Measurements from ENCODE around the gene FHAD1.
A peak's percentile ranks its signal among the peaks of the same experiment; 100 is the strongest.

FHAD1 gene

DNA sequence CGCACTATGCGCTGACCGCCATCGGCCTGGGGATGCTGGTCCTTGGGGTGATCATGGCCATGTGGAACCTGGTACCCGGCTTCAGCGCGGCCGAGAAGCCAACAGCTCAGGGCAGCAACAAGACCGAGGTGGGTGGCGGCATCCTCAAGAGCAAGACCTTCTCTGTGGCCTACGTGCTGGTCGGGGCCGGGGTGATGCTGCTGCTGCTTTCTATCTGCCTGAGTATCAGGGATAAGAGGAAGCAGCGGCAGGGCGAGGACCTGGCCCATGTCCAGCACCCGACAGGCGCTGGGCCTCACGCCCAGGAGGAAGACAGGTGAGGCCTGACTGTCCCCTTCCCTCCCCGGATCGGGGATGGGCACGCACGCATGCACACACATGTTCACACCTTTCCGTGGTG is 31.9 kb upstream of the FHAD1 start:
- peak overlapping the region; percentile 43 for H2BK120ac ChIP-seq (ENCODE audit: low read depth, low read length)
- H2BK15ac ChIP-seq (ENCODE audit: low read depth, poor library complexity, severe bottlenecking), result peak overlapping the region; percentile 55
- H3K36me3 ChIP-seq (ENCODE audit: control insufficient read depth in 1 of 2, insufficient read depth in 2 of 2, low read depth in 1 of 2, low read length in 2 of 2), result peaks cover 0 to 14% of the 10 kb centered on the region in 2 experiments
- H3K9ac ChIP-seq (ENCODE audit: low read length), result no peak overlapping the region
- no peak for DNase-seq
- H2BK5ac ChIP-seq (ENCODE audit: low read depth, low read length, poor library complexity, severe bottlenecking), result peak overlapping the region; percentile 50
- H3K4ac ChIP-seq (ENCODE audit: low read depth in 1 of 2, low read length in 2 of 2), result peak overlapping the region; percentile 56 to 61
- peak overlapping the region; percentile 75 to 98 for H3K18ac ChIP-seq (ENCODE audit: low read depth in 1 of 2, low read length in 2 of 2)
- peak overlapping the region; percentile 92 for H3K27ac ChIP-seq (ENCODE audit: low read length, poor library complexity, severe bottlenecking)
- peak overlapping the region in 1 of 2 experiments; percentile 14 for H3K23ac ChIP-seq (ENCODE audit: low read length in 2 of 2)
- H3K4me2 ChIP-seq (ENCODE audit: low read length, poor library complexity, severe bottlenecking), result peak overlapping the region; percentile 20
- peak overlapping the region; percentile 76 for H4K91ac ChIP-seq (ENCODE audit: low read length)
- H3K4me1 ChIP-seq (ENCODE audit: control insufficient read depth, insufficient read depth, low read depth, low read length), result peaks cover 28% of the 10 kb centered on the region
- H2AK5ac ChIP-seq (ENCODE audit: low read length, severe bottlenecking), result peak overlapping the region; percentile 49
- peak overlapping the region in 1 of 2 experiments; percentile 46 for H3K14ac ChIP-seq (ENCODE audit: low read length in 2 of 2)
- H3K79me1 ChIP-seq (replicated peaks; ENCODE audit: low read length, poor library complexity, severe bottlenecking), result peaks cover 20% of the 10 kb centered on the region
- peak overlapping the region; percentile 44 to 93 for H2BK12ac ChIP-seq (ENCODE audit: low read length in 2 of 2)
- H3K9me3 ChIP-seq (ENCODE audit: control insufficient read depth, low read length), result no peaks in the 10 kb centered on the region
- peaks cover 0 to 2% of the 10 kb centered on the region in 2 experiments for H3K27me3 ChIP-seq (ENCODE audit: control insufficient read depth in 1 of 2, insufficient read depth in 1 of 2, low read length in 2 of 2)
- no peak overlapping the region for H3K4me3 ChIP-seq (ENCODE audit: insufficient read depth in 1 of 2, low read depth in 1 of 2, low read length in 2 of 2)
- H4K8ac ChIP-seq (ENCODE audit: low read length), result peak overlapping the region; percentile 39
- H2AFZ ChIP-seq (ENCODE audit: low read depth, low read length), result no peak overlapping the region
- 97% methylated on average over 23 of the region's 23 CpGs for WGBS

DNA sequence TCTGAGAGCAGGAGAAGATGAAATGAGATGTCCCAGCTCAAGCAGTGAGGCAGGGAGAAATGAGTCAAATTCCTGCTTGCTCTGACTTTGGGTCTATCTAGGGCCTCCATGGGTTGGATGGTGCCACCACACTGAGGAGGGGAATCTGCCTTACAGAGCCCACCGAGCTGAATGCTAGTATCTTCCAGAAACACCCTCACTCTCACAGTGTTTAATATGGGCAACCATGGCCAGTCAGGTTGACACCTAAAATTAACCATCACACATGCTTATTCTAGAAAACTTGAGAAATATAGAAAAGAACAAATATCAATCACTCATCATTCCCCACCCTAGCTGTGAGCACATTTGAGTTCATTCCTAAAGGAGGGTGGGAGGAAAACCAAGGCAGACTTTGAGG is 29.4 kb upstream of the FHAD1 start:
- Histone ChIP-seq H4K8ac (ENCODE audit: low read length) (no peak overlapping the region), H3K9ac (ENCODE audit: low read length) (no peak overlapping the region), H2BK12ac (ENCODE audit: low read length in 2 of 2) (no peak overlapping the region), H3K27ac (ENCODE audit: low read length, poor library complexity, severe bottlenecking) (no peak overlapping the region), H3K18ac (ENCODE audit: low read depth in 1 of 2, low read length in 2 of 2) (no peak overlapping the region), H2BK15ac (ENCODE audit: low read depth, poor library complexity, severe bottlenecking) (no peak overlapping the region), H4K91ac (ENCODE audit: low read length) (no peak overlapping the region), H3K4me3 (ENCODE audit: insufficient read depth in 1 of 2, low read depth in 1 of 2, low read length in 2 of 2) (no peak overlapping the region), H3K23ac (ENCODE audit: low read length in 2 of 2) (peak overlapping the region in 1 of 2 experiments; percentile 32), H2AK5ac (ENCODE audit: low read length, severe bottlenecking) (no peak overlapping the region), H3K14ac (ENCODE audit: low read length in 2 of 2) (peak overlapping the region in 1 of 2 experiments; percentile 46), H2BK120ac (ENCODE audit: low read depth, low read length) (no peak overlapping the region), H3K4ac (ENCODE audit: low read depth in 1 of 2, low read length in 2 of 2) (no peak overlapping the region), H3K9me3 (ENCODE audit: control insufficient read depth, low read length) (no peaks in the 10 kb centered on the region), H2AFZ (ENCODE audit: low read depth, low read length) (no peak overlapping the region), H3K27me3 (ENCODE audit: control insufficient read depth in 1 of 2, insufficient read depth in 1 of 2, low read length in 2 of 2) (peaks cover 0 to 3% of the 10 kb centered on the region in 2 experiments), H2BK5ac (ENCODE audit: low read depth, low read length, poor library complexity, severe bottlenecking) (no peak overlapping the region), H3K36me3 (ENCODE audit: control insufficient read depth in 1 of 2, insufficient read depth in 2 of 2, low read depth in 1 of 2, low read length in 2 of 2) (peaks cover 0 to 22% of the 10 kb centered on the region in 2 experiments), H3K4me2 (ENCODE audit: low read length, poor library complexity, severe bottlenecking) (no peak overlapping the region), H3K4me1 (ENCODE audit: control insufficient read depth, insufficient read depth, low read depth, low read length) (peaks cover 21% of the 10 kb centered on the region), H3K79me1 (replicated peaks; ENCODE audit: low read length, poor library complexity, severe bottlenecking) (peaks cover 16% of the 10 kb centered on the region)
- whole genome bisulfite sequencing, result 100% methylated on average over 1 of the region's 1 CpG
- DNase-seq, result no peak

DNA sequence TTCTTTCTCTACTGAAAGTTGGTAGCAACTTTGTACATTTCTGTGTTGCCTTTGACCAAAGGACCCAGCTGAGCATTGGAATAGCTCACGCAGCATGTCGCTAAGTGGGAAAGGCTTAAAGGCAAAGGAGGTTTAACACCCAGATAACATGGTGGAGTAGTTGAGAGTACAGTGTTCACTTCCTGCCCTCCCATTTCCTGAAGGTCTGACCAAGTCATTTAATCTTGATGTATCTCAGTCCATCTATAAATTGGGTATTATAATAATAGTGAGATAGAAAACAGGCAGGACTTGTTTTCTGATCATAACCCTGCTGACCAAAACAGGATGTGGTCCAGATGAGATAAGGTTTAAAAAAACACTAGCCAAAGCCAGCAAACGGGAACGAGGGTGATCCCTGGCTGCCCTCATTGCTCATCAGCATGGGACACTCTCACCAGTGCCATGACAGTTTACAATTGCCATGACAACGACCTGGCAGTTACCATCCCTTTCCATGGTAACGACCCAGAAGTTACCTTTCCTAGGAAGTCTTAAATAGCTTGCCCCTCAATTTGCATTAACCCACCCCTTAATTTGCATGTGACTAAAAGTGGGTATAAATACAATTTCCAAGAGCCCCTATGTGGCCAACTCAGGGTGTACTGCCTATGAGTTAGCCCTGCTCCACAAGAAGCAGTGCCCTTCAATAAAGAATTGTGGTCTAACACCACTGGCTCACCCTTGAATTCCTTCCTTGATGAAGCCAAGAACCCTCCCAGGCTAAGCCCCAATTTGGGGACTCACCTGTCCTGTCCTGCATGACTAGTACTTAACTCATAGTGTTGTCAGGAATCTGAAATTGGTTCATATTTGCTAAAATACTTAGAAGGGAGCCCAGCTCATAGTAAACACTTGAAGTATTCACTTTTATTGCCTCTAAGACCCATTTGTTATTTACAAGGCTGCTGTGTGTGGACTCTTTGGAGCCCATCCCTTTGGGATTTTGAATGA is 28.4 kb upstream of the FHAD1 start:
- Histone ChIP-seq H4K91ac (ENCODE audit: low read length) (no peak overlapping the region), H4K8ac (ENCODE audit: low read length) (no peak overlapping the region), H2BK15ac (ENCODE audit: low read depth, poor library complexity, severe bottlenecking) (no peak overlapping the region), H3K4me2 (ENCODE audit: low read length, poor library complexity, severe bottlenecking) (no peak overlapping the region), H3K23ac (ENCODE audit: low read length in 2 of 2) (no peak overlapping the region), H2BK120ac (ENCODE audit: low read depth, low read length) (no peak overlapping the region), H3K4me1 (ENCODE audit: control insufficient read depth, insufficient read depth, low read depth, low read length) (peaks cover 19% of the 10 kb centered on the region), H3K36me3 (ENCODE audit: control insufficient read depth in 1 of 2, insufficient read depth in 2 of 2, low read depth in 1 of 2, low read length in 2 of 2) (peaks cover 0 to 22% of the 10 kb centered on the region in 2 experiments), H3K27ac (ENCODE audit: low read length, poor library complexity, severe bottlenecking) (no peak overlapping the region), H3K9ac (ENCODE audit: low read length) (no peak overlapping the region), H2BK5ac (ENCODE audit: low read depth, low read length, poor library complexity, severe bottlenecking) (no peak overlapping the region), H2AFZ (ENCODE audit: low read depth, low read length) (no peak overlapping the region), H2AK5ac (ENCODE audit: low read length, severe bottlenecking) (no peak overlapping the region), H2BK12ac (ENCODE audit: low read length in 2 of 2) (no peak overlapping the region), H3K79me1 (replicated peaks; ENCODE audit: low read length, poor library complexity, severe bottlenecking) (peaks cover 15% of the 10 kb centered on the region), H3K9me3 (ENCODE audit: control insufficient read depth, low read length) (no peaks in the 10 kb centered on the region), H3K27me3 (ENCODE audit: control insufficient read depth in 1 of 2, insufficient read depth in 1 of 2, low read length in 2 of 2) (peaks cover 0 to 9% of the 10 kb centered on the region in 2 experiments), H3K4me3 (ENCODE audit: insufficient read depth in 1 of 2, low read depth in 1 of 2, low read length in 2 of 2) (no peak overlapping the region), H3K18ac (ENCODE audit: low read depth in 1 of 2, low read length in 2 of 2) (no peak overlapping the region), H3K4ac (ENCODE audit: low read depth in 1 of 2, low read length in 2 of 2) (no peak overlapping the region), H3K14ac (ENCODE audit: low read length in 2 of 2) (no peak overlapping the region)
- peak; percentile 78 for DNase-seq
- WGBS, result 68% methylated on average over 6 of the region's 6 CpGs

DNA sequence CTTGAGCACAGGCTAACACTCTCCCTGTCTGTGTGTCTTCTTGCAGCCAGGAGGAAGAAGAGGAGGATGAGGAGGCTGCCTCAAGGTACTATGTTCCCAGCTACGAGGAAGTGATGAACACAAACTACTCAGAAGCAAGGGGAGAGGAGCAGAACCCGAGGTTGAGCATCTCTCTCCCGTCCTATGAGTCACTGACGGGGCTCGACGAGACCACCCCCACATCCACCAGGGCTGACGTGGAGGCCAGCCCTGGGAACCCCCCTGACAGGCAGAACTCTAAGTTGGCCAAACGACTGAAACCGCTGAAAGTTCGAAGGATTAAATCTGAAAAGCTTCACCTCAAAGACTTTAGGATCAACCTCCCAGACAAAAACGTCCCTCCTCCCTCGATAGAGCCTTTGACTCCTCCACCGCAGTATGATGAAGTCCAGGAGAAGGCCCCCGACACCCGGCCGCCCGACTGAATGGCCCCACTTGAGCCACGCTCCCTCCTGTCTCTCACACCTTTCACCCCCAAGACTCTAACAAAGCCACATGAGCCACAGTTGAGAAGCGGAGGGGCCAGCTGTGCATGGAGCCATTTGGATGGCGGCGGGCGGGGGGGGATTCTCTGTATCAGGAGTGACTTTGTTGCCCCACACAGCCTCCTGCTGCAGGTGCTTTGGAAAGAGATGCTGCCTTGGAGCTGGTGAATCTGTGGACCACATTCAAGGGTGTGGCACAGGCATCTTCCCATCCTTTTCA is 27.6 kb upstream of the FHAD1 start:
- Histone ChIP-seq H3K4me2 (ENCODE audit: low read length, poor library complexity, severe bottlenecking) (no peak overlapping the region), H3K36me3 (ENCODE audit: control insufficient read depth in 1 of 2, insufficient read depth in 2 of 2, low read depth in 1 of 2, low read length in 2 of 2) (peaks cover 0 to 22% of the 10 kb centered on the region in 2 experiments), H2BK120ac (ENCODE audit: low read depth, low read length) (no peak overlapping the region), H3K9ac (ENCODE audit: low read length) (no peak overlapping the region), H3K23ac (ENCODE audit: low read length in 2 of 2) (no peak overlapping the region), H3K4ac (ENCODE audit: low read depth in 1 of 2, low read length in 2 of 2) (no peak overlapping the region), H4K8ac (ENCODE audit: low read length) (no peak overlapping the region), H3K27me3 (ENCODE audit: control insufficient read depth in 1 of 2, insufficient read depth in 1 of 2, low read length in 2 of 2) (peaks cover 0 to 14% of the 10 kb centered on the region in 2 experiments), H3K4me1 (ENCODE audit: control insufficient read depth, insufficient read depth, low read depth, low read length) (peaks cover 15% of the 10 kb centered on the region), H2AFZ (ENCODE audit: low read depth, low read length) (no peak overlapping the region), H3K18ac (ENCODE audit: low read depth in 1 of 2, low read length in 2 of 2) (no peak overlapping the region), H2AK5ac (ENCODE audit: low read length, severe bottlenecking) (no peak overlapping the region), H3K4me3 (ENCODE audit: insufficient read depth in 1 of 2, low read depth in 1 of 2, low read length in 2 of 2) (no peak overlapping the region), H4K91ac (ENCODE audit: low read length) (no peak overlapping the region), H3K14ac (ENCODE audit: low read length in 2 of 2) (no peak overlapping the region), H2BK15ac (ENCODE audit: low read depth, poor library complexity, severe bottlenecking) (no peak overlapping the region), H3K27ac (ENCODE audit: low read length, poor library complexity, severe bottlenecking) (no peak overlapping the region), H3K9me3 (ENCODE audit: control insufficient read depth, low read length) (no peaks in the 10 kb centered on the region), H2BK12ac (ENCODE audit: low read length in 2 of 2) (no peak overlapping the region), H3K79me1 (replicated peaks; ENCODE audit: low read length, poor library complexity, severe bottlenecking) (peaks cover 17% of the 10 kb centered on the region), H2BK5ac (ENCODE audit: low read depth, low read length, poor library complexity, severe bottlenecking) (no peak overlapping the region)
- 98% methylated on average over 22 of the region's 22 CpGs for WGBS
- DNase-seq, result no peak

Data from mesenchymal stem cell (in vitro differentiated cells and primary cell).